Neuron (in vitro differentiated cells): Measurements from ENCODE around the gene PHKB.

Experiments used
- H2AFZ ChIP-seq: one replicate; pipeline ENCODE4 v1.6.1; 2013; ENCODE audit warnings: low read depth, mild to moderate bottlenecking, inconsistent platforms, low read length, moderate library complexity
- H3K27me3 ChIP-seq: one replicate; pipeline ENCODE4 v1.6.1; 2013; ENCODE audit warnings: low read length; ENCODE audit not compliant: insufficient read depth
- H3K36me3 ChIP-seq: one replicate; pipeline ENCODE4 v1.6.1; 2013; ENCODE audit warnings: low read length; ENCODE audit not compliant: insufficient read depth
- H3K4me1 ChIP-seq: one replicate; pipeline ENCODE4 v1.6.1; 2013; ENCODE audit warnings: low read length; ENCODE audit not compliant: insufficient read depth
- H3K4me3 ChIP-seq: 2 replicates; pipeline ENCODE4 v1.5.1; 2013; ENCODE audit warnings: mild to moderate bottlenecking, low read length, moderate library complexity
- H3K9me3 ChIP-seq: one replicate; pipeline ENCODE4 v1.6.1; 2013; ENCODE audit warnings: low read length

The PHKB gene

DNA sequence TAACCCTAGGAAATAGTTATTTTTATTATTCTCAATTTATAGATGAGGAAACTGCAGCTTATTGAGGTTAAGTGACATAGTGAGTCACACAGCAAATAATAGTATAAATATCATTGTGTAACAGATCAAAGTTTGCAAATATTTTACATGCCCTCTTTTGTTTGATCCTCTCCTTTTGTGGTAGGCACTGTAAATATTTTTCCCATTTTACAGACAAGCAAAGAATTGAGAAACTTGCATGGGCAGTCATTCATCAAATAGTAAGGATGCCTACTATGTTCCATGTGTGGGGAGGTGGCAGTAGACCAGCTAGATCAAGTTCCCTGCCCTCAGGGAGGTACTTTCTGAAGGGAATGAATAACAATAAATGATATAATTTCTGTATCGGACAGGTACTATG is 173.0 kb downstream of the PHKB start:
- H3K36me3 ChIP-seq, result peaks cover 8% of the 10 kb centered on the region

DNA sequence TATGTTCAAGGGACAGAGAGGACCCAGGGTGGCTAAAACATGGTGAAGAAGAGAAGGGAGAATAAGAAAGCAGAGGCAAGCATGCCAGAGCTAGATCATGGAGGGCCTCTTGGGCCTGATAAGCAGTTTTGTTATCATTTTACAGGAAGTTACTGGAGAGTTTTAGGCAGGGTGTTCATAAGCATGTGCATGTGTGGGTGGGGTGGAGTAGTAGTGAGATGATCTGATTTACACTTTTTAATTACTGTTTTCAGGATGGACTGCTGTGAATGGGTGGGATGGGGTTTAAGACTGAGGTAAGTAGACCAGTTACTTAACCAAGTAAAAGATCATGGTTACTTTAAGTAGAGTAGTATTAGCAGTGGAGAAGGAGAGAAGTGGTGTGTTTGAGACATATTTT is 173.6 kb downstream of the PHKB start:
- Histone ChIP-seq H3K4me1 (no peaks in the 10 kb centered on the region), H3K4me3 (no peak overlapping the region), H3K36me3 (peaks cover 8% of the 10 kb centered on the region), H3K27me3 (no peaks in the 10 kb centered on the region), H2AFZ (no peak overlapping the region), H3K9me3 (no peaks in the 10 kb centered on the region)

More for the DNA sequence above, 173.0 kb downstream of the PHKB start:
- no peak overlapping the region for H3K4me3 ChIP-seq
- H3K27me3 ChIP-seq, result no peaks in the 10 kb centered on the region
- H3K9me3 ChIP-seq, result no peaks in the 10 kb centered on the region
- H3K4me1 ChIP-seq, result no peaks in the 10 kb centered on the region
- H2AFZ ChIP-seq, result no peak overlapping the region

DNA sequence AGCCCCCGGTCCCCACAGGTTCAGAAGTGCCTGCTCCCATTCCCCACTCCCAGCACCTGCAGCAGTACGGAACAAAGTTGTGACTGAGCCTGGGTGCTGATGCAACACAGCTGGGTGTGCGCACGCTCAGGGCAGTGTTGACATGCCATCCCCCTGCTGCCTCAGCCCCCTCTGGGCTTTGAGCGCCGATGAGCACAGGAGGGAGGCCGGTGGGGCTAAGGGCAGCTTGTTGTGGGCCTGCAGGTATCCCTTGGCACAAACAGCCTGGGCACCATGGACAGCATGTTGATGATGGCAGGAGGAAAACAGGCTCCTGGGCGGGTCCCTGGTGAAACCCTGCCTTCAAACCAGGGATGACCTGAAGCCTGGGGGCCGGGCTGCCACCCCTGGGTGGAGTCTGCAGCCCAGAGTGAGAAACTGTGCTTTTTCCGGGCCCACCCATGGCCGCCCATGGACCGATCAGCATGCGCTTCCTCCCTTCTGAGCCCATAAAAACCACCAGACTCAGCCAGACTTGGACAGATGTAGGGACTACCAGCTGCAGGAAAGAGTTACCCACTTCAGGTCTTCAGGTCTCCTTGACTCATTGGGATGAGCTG is 175.5 kb downstream of the PHKB start:
- Histone ChIP-seq H3K36me3 (peaks cover 8% of the 10 kb centered on the region), H3K27me3 (no peaks in the 10 kb centered on the region), H2AFZ (no peak overlapping the region), H3K9me3 (no peaks in the 10 kb centered on the region), H3K4me3 (no peak overlapping the region), H3K4me1 (no peaks in the 10 kb centered on the region)

DNA sequence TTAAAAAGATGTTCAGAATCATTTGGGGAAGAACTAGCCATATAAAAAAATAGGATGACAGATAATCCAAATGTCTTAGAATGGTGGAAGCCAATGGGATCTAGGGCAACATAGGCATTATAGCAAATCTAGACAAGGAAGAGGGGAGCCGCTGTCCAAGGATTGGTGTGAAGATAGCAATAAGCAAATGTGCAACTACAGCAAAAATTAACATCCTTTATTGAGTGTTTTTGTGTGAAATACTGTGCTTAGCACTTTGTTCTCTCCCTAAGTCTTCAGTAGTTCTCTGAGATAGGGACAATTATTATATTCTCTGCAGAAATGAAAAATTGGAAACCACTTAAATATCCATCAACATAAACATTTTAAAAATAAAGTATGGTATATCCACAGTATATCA is 177.0 kb downstream of the PHKB start:
- Histone ChIP-seq H3K27me3 (no peaks in the 10 kb centered on the region), H3K4me3 (no peak overlapping the region), H3K9me3 (no peaks in the 10 kb centered on the region), H2AFZ (no peak overlapping the region), H3K4me1 (peaks cover under 1% of the 10 kb centered on the region), H3K36me3 (peaks cover 12% of the 10 kb centered on the region)

DNA sequence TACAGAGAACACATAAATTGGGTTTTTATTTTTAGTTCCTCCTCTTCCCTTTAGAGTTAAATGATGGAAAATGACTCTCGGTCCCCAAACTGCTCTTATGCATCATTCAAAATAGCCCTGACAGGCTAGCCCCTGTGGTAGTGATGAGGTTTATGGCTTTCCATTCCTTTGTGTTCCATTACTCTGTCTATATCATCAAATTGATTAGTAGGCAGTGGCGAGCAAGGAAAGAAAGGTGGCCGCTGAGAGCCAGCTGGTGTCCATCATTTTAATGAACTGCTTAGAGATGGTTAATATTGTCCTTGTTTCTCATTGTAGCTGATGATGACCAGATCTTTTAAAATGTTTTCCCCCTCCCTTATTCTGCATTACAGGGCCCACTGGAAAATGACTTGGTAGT is 179.5 kb downstream of the PHKB start:
- no peak overlapping the region for H3K4me3 ChIP-seq
- H3K9me3 ChIP-seq, result no peaks in the 10 kb centered on the region
- H3K36me3 ChIP-seq, result peaks cover 9% of the 10 kb centered on the region
- H2AFZ ChIP-seq, result no peak overlapping the region
- H3K27me3 ChIP-seq, result no peaks in the 10 kb centered on the region
- peaks cover 7% of the 10 kb centered on the region for H3K4me1 ChIP-seq

DNA sequence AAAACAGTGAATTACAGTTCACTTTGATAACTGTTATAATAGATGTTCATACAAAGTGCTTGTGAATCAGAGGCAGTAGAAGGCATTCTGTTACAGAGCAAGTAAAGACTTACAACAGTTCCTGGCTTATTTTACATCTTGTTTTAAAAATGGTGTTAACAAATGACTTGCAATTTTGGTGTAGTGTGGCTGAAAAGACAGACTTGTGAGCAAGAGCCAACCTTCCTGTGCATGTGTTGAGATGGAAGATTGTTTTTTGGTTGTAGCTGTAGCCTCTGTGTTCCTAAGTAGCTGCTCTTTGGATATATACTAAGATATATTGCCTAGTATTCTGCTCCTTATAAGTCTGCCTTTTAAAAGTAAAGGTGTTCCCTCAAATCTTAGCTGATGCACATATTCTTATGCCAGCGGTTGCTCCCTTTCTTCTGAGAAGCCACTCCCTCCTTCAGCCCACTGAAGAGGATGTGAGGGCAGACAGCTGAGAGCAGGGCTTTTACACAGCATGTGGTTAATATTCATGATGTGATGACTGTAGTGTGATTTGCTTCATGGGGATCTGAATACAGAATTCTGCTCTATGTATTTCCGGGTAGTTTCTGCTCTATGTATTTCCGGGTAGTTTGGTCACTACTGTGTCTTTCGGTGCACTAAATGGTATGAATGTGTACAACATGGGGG is 182.3 kb downstream of the PHKB start:
- Histone ChIP-seq H3K9me3 (no peaks in the 10 kb centered on the region), H3K36me3 (peaks cover 3% of the 10 kb centered on the region), H2AFZ (no peak overlapping the region), H3K4me1 (peaks cover 7% of the 10 kb centered on the region), H3K27me3 (no peaks in the 10 kb centered on the region), H3K4me3 (no peak overlapping the region)

DNA sequence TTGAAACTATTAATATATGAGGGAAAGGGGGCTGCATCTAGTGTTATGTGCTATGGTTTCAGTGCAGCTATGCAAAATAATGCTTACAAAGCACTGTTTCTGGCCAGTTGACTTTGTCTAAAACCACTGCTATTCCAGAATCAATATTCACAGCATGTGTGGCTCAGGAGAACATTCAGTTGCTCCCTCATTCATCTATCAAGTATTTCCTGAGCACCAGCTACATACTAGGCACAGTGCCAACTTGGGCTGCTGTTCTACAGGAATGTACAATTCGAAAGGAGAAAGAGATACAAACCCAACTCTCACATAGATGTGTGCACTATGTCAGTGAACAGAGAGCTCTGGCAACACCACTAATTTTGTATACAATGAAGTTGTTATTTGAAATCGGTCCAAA is 183.0 kb downstream of the PHKB start:
- no peaks in the 10 kb centered on the region for H3K27me3 ChIP-seq
- H3K4me1 ChIP-seq, result peaks cover 7% of the 10 kb centered on the region
- H3K4me3 ChIP-seq, result no peak overlapping the region
- peaks cover 6% of the 10 kb centered on the region for H3K36me3 ChIP-seq
- H2AFZ ChIP-seq, result no peak overlapping the region
- H3K9me3 ChIP-seq, result no peaks in the 10 kb centered on the region

DNA sequence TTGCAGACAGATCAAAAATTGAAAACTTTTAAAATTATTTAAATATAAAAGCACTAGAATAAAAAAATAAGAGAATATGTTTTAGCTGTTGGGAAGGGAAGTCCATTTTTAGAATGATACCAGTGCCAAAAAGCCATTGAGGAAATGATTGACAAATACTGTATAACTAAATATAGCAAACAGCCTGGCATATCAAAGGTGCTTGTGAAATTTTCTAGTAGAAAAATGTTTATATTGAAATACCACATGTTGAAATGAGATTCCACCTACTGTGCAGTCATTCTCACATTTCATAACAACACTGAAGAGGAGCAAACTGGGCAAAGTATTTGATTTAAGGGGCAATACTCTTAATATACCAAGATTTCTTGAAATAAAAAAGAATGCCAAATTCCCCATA is 183.5 kb downstream of the PHKB start:
- Histone ChIP-seq H3K4me3 (no peak overlapping the region), H3K27me3 (no peaks in the 10 kb centered on the region)

DNA sequence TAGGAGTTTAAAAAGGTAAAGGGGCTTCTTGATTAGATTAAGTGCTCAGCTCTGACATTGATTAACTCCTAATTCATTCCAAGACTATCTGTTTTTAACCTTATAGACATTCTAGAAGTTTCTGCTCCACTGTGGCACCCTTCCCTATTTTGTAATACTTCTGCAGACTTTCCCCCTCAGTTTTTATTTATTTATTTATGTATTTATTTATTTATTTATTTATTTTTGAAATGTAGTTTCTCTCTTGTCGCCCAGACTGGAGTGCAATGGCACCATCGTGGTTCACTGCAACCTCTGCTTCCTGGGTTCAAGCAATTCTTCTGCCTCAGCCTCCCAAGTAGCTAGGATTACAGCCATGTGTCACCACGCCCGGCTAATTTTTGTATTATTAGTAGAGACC is 185.8 kb downstream of the PHKB start:
- Histone ChIP-seq H3K4me3 (no peak overlapping the region), H3K27me3 (no peaks in the 10 kb centered on the region), H3K9me3 (no peaks in the 10 kb centered on the region), H3K4me1 (peaks cover 7% of the 10 kb centered on the region), H3K36me3 (peaks cover 14% of the 10 kb centered on the region), H2AFZ (no peak overlapping the region)

More for the DNA sequence above, 183.5 kb downstream of the PHKB start:
- peaks cover 7% of the 10 kb centered on the region for H3K36me3 ChIP-seq
- no peak overlapping the region for H2AFZ ChIP-seq
- no peaks in the 10 kb centered on the region for H3K9me3 ChIP-seq
- peaks cover 7% of the 10 kb centered on the region for H3K4me1 ChIP-seq

DNA sequence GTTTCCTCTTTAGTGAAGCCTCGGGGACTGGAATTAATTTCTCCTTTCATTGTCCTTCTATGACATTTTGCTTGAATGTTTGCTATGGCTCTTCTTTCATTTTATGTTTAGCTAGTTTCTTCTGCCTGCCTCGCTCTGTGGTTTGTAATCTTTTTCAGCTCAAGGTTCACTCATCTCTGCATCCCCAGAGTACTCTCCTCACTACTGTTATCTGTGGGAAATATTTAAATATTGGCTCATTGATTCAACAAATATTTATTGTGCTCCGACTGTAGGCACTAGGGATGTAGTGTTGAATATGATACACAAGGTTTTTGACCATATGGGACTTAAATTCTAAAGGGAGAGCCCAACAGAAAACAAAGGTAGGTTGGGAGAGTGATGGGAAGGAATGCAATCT is 195.9 kb downstream of the PHKB start:
- no peak overlapping the region for H2AFZ ChIP-seq
- H3K27me3 ChIP-seq, result no peaks in the 10 kb centered on the region
- no peaks in the 10 kb centered on the region for H3K4me1 ChIP-seq
- H3K9me3 ChIP-seq, result no peaks in the 10 kb centered on the region
- H3K36me3 ChIP-seq, result peaks cover 19% of the 10 kb centered on the region
- no peak overlapping the region for H3K4me3 ChIP-seq

DNA sequence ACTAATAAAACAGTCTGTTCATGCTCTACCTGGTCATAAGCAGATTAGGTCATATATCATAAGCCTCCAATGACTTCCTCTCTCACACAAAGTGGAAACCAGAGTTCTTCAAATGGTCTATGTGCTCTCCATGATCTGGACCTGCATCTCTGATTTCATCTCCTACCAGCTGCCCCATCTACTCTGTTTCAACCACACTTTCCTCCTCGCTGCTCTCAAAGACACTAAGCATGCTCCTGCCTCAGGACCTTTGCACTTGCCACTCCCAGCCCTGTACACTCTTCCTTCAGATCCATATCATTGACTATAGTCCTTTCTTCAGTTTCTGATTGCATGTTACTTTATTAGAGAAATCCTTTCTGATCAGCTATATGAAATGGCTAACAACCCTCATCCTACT is 196.8 kb downstream of the PHKB start:
- H3K4me3 ChIP-seq, result no peak overlapping the region
- peaks cover 19% of the 10 kb centered on the region for H3K36me3 ChIP-seq
- no peaks in the 10 kb centered on the region for H3K9me3 ChIP-seq
- H2AFZ ChIP-seq, result no peak overlapping the region
- H3K4me1 ChIP-seq, result no peaks in the 10 kb centered on the region
- H3K27me3 ChIP-seq, result no peaks in the 10 kb centered on the region

DNA sequence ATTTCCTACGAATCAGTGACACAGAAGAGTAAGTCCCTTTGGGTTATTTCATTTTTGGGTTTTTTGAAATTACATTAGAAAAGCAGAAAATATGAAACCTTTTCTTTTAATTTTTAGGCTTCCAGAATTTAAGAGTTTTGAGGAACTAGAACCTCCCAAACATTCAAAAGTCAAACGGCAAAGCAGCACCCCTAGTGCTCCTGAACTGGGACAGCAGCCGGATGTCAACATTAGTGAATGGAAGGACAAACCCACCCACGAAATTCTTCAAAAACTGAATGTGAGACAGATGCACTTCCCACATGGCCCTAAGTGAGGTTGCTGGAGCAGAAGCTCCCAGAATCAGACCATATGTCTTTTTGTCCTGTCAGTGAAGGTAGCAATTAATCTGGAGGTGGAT is 199.4 kb downstream of the PHKB start:
- H2AFZ ChIP-seq, result no peak overlapping the region
- H3K9me3 ChIP-seq, result no peaks in the 10 kb centered on the region
- H3K4me1 ChIP-seq, result no peaks in the 10 kb centered on the region
- H3K4me3 ChIP-seq, result no peak overlapping the region
- peaks cover 19% of the 10 kb centered on the region for H3K36me3 ChIP-seq
- no peaks in the 10 kb centered on the region for H3K27me3 ChIP-seq

DNA sequence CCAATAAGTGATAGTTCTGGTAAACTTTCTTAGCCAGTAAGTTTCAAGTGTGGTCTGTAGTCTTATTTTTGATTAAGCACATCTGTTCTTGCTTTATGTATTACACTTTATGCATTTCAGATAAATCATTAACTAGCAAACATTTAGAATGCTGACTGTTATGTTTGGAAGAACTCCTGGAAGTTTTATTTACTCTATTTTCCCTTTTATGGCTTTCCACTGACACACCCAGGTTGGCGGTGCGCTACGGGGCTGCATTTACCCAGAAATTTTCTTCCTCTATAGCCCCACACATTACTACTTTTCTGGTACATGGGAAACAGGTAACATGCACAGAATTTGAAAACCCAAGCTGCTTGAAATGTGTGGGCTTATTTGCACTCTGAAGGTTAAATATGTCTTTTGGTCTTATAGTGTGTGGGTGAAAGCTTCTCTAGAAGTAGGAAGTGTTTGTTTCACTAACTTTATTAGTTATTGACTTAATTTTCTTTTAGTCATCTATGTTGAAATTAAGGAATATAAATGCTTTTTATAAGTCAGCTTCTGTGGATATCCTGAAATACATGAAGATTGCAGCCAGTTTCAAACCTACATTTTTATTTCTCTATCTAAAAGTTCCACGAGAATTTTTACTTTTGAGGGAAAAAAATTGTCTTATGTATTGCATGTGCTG is 203.7 kb downstream of the PHKB start:
- H3K36me3 ChIP-seq, result peaks cover 14% of the 10 kb centered on the region
- H3K27me3 ChIP-seq, result no peaks in the 10 kb centered on the region
- no peaks in the 10 kb centered on the region for H3K9me3 ChIP-seq
- H3K4me3 ChIP-seq, result no peak overlapping the region
- no peaks in the 10 kb centered on the region for H3K4me1 ChIP-seq
- H2AFZ ChIP-seq, result no peak overlapping the region
